Erythroblast (primary cell): Measurements from ENCODE around the gene COL11A2.

Source experiments
- DNase-seq, 2 experiments: peaks; one replicate each; lab custom pipeline; 2025; lab: John Stamatoyannopoulos, UW
- GATA1 ChIP-seq: IDR thresholded peaks from 2 replicates; pipeline ENCODE4 v1.6.1; 2011; ENCODE audit warnings: low read depth, mild to moderate bottlenecking, control low read depth, low read length, moderate library complexity
- POLR2A ChIP-seq: IDR thresholded peaks from 2 replicates; pipeline ENCODE4 v1.6.1; 2011; ENCODE audit warnings: mild to moderate bottlenecking, low read length

Gene COL11A2

DNA sequence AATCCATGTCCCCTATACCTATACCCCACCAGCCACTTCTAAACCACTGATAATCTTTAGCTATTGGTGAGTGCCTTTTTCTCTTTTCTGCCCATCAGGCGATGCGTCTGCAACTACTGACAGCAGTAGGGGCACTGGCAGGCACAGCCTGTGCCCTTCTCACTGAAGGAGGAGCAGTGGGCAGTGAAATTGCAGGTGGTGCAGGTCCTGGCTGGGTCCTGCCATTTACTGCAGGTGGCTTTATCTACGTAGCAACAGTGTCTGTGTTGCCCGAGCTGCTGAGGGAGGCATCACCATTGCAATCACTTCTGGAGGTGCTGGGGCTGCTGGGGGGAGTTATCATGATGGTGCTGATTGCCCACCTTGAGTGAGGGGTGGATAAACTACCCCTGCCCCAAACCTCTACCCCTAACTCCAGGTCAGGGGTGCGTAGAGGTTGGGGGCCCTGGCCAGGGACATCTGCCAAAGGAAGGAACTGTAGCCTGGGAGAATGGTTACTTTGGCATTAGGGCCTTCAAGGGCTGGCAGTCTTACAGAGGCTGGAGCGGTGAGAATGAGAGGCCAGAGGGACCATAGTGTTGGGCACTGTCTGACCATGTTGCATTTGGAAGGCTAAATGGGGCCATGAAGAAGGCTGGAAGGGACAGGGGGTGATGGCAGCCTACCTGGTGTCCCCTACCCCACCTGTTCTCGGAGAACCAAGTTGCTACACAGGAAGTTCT, 11.3 kb upstream of the COL11A2 start:
- DNase-seq = peak in 1 of 2 experiments; percentile 35

DNA sequence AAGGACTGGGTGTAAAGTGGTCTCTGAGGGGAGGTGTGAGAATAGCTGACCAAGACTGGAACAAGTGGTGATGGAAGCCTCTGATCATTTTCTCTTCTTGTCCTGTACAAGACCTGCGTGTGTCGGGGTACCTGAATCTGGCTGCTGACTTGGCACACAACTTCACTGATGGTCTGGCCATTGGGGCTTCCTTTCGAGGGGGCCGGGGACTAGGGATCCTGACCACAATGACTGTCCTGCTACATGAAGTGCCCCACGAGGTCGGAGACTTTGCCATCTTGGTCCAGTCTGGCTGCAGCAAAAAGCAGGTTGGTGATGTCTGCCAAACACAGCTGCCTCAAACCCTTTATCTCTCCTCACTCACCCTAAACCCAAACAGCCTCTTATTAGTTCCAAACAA, 10.5 kb upstream of the COL11A2 start:
- TF ChIP-seq GATA1 (no peak), POLR2A (no peak)
- DNase-seq = no peak

More for the DNA sequence above, 11.3 kb upstream of the COL11A2 start:
- TF ChIP-seq GATA1 = no peak
- no peak for TF ChIP-seq POLR2A

DNA sequence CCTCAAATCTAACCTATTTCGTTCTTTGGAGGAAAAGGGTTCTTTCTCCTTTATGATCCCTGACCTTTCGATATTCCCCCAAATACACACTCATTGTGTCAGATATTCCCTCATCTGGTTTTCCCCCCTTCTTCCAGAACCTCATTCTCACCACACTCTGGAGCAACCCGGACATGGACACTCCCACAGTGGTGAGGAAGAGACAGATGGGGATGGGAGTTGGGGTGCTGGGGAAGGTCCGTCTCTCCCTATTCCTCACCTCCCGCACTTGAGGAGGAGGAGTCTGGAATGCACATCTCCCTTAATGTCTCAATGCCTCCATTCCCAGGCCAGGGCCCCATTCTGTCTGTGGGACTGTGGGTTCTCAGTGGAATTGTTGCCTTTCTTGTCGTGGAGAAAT, 9.7 kb upstream of the COL11A2 start:
- DNase-seq = no peak
- TF ChIP-seq POLR2A (no peak), GATA1 (no peak)

DNA sequence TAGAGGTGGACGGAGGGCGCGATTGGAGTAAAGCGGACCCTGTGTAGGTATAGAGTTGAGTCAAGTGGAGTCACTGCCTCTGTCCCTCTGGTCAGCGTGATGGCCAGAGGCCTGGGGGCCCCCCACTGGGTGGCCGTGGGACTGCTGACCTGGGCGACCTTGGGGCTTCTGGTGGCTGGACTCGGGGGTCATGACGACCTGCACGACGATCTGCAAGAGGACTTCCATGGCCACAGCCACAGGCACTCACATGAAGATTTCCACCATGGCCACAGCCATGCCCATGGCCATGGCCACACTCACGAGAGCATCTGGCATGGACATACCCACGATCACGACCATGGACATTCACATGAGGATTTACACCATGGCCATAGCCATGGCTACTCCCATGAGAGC, 8.9 kb upstream of the COL11A2 start:
- peak in 1 of 2 experiments; percentile 62 for DNase-seq
- TF ChIP-seq POLR2A = no peak
- no peak for TF ChIP-seq GATA1

DNA sequence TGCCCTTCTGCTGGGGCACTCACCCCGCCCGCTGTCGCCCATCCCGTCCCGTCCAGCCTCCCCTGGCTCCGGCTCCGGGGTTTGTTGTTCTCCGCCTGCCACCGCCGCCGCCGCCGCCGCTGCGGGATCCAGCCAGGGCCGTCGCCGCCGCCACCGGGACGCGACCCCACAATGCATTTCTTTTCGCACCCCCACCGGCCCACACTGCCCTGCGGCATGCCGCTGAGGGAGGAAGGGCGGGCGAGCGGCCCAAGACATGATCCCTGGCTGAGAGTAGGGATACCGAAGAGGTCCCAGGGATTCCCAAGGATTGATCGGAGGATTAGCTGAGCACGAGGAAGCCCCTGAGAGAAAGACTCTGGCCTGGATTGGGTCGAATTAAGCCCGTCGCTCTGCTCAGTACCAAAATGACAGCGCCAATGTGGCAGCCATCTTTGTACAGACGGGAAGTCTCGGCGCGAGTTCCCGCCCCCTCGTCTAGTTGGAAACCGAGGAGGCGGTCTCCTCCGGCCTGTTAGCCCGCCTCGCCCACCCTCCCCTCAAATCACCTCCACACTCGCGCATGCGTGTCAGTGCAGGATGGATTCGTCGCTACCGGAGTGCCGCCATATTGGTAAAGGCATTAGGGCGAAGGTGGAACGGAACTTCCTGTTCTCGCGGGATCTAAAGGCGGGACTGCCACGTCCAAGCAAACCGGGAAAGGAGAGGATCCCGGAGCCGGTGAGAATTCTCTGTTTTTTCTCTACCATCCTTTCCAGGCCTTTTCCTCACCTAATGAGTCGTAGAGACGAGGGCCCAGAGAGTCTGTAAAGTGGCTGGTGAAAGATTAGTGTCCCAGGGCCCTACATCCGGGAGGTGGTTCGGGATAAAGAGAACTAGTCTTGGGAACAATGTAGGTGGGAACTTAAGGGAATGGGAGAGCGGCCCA, 8.2 kb upstream of the COL11A2 start, which contains the start of the genes RXRB and SLC39A7:
Gene RXRB (minus strand): TSS at position 447 of the 928 bp plus-strand sequence. CDS start 189 bp downstream, at position 258.
Gene SLC39A7 (plus strand): TSS at position 649 of the 928 bp plus-strand sequence. CDS start 379 bp downstream, outside the sequence.
- no peak for TF ChIP-seq GATA1
- peak; percentile 95 for TF ChIP-seq POLR2A
- peak; percentile 99 for DNase-seq

DNA sequence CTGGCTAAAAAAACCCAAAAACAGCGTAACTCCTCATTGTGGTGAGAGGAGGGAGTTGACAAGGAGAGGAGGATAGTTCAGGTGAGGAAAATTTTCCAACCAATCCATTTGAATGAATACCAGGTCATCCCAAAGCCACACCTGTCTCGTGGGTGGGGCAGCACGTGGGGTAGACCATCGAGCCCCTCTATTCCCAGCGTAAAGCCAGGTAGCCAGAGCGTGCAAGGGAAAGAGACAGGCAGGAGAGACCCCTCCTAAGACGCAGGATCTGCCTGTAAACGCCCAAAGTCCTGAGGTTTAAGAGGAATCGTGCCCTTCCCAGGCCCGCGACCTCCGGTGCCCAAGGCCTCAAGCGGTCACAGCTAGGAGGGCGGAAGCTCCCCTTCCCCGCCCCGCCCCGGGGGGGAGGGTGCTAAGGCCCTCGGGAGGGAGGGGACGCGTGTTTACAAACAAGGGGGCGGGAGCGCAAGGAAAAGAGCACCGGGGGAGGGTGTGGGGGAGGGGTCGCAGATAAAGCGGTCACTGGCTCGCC, 7.5 kb upstream of the COL11A2 start:
- DNase-seq = peak; percentile 91 to 95

DNA sequence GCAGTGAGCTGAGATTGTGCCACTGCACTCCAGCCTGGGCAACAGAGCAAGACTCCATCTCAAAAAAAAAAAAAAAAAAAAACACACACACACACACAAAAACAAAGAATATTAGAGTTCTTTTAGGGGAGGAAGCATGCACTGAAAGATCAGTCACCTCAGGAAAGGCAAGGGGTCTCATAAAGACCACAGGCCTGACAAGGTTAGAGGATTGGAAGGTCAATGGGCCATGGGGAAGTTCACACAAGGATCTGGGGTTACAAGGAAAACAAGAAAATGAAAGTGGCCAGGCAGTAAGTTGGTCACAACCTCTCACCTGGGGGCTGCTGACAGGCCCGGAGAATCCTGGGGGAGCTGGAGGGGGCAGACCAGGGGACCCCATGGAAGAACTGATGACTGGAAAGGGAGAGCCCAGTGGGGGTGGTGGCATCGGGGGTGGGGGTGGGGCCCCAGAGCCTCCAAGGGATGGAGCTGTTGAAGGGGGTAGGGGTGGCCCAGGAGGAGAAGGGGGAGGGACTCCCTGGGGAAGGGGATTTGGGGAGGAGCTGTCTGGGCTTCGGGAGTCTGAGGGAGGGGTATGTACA, 6.7 kb upstream of the COL11A2 start:
- no peak for DNase-seq
- no peak for TF ChIP-seq GATA1
- no peak for TF ChIP-seq POLR2A

More for the DNA sequence above, 7.5 kb upstream of the COL11A2 start:
- TF ChIP-seq GATA1 (no peak), POLR2A (no peak)

DNA sequence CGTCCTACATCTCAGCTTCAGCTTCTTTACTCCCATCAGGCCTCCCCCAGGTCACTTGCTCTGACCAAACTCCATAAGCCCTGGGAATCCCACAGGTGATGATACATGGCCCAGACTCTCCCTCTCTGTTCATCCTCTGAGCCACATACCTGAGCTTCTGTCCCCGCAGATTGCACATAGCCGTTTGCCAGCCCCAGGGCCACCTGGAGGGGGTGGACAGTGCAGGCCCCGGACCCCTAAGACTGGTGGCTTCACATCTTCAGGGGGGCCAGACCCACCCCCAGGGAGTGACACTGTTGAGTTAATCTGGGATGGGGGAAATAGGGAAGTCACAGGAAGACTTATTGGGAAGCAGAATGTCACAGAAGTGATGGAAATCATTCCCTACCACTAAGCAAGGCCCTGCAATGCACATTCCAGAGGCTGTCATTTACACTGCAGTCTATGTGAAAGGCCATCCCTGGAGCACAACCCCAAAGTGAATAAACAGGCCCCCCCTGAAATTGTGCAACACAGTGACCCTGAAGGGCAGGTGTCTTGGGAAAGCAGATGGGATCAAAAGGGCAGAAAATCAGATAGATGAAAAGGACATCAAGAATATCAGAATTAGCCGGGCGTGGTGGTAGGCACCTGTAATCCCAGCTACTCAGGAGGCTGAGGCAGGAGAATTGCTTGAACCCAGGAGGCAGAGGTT, 6.0 kb upstream of the COL11A2 start:
- no peak for TF ChIP-seq POLR2A
- no peak for TF ChIP-seq GATA1
- DNase-seq = no peak

DNA sequence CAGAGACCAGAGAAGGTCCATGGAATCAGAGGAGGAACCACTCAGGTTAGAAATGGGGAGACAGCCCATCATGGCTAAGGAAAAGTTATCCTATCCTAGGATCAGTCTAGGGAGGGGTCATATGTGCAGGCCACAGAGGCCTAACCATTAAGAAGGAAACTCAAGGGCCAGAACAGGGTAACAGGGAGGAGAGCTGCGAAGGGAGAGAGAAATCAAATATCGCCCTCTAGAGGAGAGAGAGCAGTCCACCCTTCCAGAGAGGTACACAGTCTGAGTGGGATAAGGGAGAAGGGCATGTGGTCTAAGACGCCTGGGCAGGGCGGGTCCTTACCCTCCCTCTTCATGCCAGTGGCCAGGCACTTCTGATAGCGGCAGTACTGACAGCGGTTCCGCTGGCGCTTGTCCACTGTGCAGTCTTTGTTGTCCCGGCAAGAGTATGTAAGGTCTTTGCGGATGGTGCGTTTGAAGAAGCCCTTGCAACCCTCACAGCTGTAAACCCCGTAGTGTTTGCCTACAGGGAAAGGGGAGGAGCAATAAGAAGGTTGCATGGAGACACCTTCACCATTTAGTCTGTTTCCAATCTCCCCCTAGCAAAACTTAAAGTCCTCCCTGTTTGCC, 5.3 kb upstream of the COL11A2 start:
- peak; percentile 75 to 80 for DNase-seq
- TF ChIP-seq GATA1 (no peak), POLR2A (no peak)

DNA sequence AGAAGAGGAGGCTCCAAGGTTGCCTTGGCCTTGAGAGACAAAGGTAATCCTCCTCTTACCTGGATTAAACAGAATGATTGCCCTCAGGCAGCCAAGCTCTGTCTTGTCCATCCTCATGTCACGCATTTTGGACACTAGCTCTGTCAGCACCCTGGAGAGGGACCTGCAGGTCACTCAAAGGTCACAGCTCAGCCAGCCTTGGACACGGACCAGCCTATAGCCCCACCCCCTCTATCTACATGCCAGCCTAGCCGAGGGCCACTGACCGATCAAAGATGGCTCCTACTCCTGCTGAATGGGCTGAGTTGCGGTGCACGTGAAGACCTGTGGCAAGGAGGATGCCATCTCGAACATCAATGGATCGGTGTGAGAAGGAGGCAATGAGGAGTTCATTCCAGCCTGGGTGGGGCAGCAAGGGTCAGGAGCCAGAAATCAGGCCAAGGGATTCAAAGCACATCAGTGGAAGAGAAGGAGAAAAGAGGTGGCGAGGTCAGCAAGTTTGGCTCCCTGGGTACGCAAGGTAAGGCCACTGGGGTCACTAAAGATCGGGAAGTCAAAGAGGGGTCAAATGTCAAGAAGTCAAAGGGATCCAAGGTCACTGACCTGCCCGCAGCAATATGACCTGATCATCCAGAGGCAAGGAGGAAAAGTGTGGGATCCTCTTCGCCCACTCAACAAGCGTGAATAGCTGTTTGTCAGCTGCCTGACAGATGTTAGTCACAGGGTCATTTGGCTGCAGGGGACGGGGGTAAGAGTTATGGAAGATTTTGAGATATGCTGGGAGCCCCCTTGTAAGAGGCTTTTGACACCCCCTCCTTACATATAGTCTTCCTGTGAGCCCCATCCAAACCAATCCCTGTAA, 3.3 kb upstream of the COL11A2 start:
- TF ChIP-seq POLR2A (no peak), GATA1 (no peak)

DNA sequence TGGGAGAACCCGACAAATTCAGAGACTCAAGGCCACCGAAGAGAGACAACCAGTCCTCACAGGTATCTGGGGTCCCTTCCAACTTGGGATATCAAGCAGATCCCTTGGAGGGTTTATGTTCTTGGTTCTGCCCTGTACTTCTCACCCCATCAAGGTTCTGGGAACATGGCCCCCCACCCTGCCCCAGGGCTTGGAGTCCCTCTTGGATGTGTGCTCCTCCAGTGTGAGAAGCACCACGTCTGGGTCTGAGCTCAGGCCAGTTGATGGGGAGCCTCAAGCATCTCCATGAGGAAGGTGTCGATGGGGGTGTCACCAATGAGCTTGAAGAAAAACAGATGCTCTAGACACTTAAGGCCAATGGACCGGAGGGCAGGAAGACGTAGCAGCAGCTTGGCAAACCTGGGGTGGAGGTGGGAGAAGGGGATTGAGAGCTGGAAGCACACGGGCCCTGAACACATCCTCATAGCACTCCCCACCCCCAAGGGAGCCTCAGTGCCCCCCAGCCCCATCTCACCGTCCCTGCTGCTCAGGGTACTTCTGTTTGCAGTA, 2.2 kb upstream of the COL11A2 start:
- TF ChIP-seq POLR2A (no peak), GATA1 (no peak)
- DNase-seq = no peak

More for the DNA sequence above, 3.3 kb upstream of the COL11A2 start:
- DNase-seq = peak; percentile 10 to 17
